LNCAP (cell line): ENCODE data around the gene ZMAT1.

ENCODE experiments used
- CTCF ChIP-seq: fragments of 450-650 bp; IDR thresholded peaks from 2 replicates; pipeline ENCODE4 v1.5.1; 2017; ENCODE audit warnings: mild to moderate bottlenecking

Gene ZMAT1

GRCh38 chrX:101931136-101931487 lies 715 bp downstream of the ZMAT1 start:
- TF ChIP-seq CTCF = no peak

- TF ChIP-seq CTCF = no peak
These were observed 6.1 kb downstream of the ZMAT1 start for GRCh38 chrX:101925733-101926132.

- TF ChIP-seq CTCF = no peak
These were observed 13.1 kb downstream of the ZMAT1 start for GRCh38 chrX:101918751-101919150.

GRCh38 chrX:101906136-101906796 lies 25.6 kb downstream of the ZMAT1 start:
- no peak for TF ChIP-seq CTCF

GRCh38 chrX:101904996-101905395 lies 26.8 kb downstream of the ZMAT1 start:
- TF ChIP-seq CTCF = no peak
